CD4-positive, alpha-beta T cell treated with Interleukin-15 for 4 hours (primary cell): Measurements from ENCODE around the gene SCNN1A.
A peak's percentile ranks its signal among the peaks of the same experiment; 100 is the strongest.

ENCODE experiments used
- DNase-seq: peaks from one replicate; pipeline ENCODE4 v3.0.0-alpha.2; 2020; ENCODE audit warnings: low spot score

SCNN1A gene

GRCh38 chr12:6368906-6369525, 6.3 kb downstream of the SCNN1A start:
- DNase-seq: no peak

GRCh38 chr12:6367969-6368892, 7.1 kb downstream of the SCNN1A start:
- no peak for DNase-seq

GRCh38 chr12:6367065-6367968, 8.0 kb downstream of the SCNN1A start:
- peak; percentile 59 for DNase-seq

DNA sequence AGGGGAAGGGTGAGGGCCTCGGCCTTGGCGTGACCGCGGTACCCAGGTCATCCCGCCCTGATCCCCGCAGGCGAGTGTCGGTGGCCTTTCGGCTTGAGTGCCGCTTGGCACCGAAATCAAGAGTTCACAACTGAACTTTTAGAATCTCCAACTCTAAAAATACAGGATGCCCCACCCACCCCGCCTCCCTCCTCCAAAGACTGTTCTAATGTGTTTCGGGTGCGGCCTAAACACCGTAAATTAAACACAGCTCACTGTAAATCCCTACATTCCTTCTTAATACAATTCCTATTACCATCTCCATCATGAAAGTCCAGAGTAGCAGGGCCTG, 11.4 kb downstream of the SCNN1A start:
- DNase-seq: no peak

GRCh38 chr12:6363330-6364043, 11.9 kb downstream of the SCNN1A start:
- peak; percentile 63 for DNase-seq

DNA sequence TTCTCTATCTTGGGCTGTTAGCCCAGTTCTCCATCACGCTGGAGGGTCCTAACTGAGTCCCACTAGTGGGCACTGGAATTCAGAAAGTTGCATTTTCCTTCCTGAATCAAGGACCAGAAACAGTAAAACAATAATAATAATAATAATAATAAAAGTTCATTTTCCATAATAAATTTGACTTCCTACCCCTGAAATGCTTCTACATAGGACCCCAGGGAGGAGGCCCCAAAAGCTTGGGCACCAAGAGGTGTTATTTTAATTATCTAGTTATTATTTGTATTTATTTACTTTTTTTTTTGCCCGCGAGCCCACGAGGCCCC, 12.4 kb downstream of the SCNN1A start:
- DNase-seq: no peak

- no peak for DNase-seq
These were observed 13.0 kb downstream of the SCNN1A start for GRCh38 chr12:6362403-6362802.

GRCh38 chr12:6361834-6362233, 13.5 kb downstream of the SCNN1A start:
- DNase-seq: no peak

DNA sequence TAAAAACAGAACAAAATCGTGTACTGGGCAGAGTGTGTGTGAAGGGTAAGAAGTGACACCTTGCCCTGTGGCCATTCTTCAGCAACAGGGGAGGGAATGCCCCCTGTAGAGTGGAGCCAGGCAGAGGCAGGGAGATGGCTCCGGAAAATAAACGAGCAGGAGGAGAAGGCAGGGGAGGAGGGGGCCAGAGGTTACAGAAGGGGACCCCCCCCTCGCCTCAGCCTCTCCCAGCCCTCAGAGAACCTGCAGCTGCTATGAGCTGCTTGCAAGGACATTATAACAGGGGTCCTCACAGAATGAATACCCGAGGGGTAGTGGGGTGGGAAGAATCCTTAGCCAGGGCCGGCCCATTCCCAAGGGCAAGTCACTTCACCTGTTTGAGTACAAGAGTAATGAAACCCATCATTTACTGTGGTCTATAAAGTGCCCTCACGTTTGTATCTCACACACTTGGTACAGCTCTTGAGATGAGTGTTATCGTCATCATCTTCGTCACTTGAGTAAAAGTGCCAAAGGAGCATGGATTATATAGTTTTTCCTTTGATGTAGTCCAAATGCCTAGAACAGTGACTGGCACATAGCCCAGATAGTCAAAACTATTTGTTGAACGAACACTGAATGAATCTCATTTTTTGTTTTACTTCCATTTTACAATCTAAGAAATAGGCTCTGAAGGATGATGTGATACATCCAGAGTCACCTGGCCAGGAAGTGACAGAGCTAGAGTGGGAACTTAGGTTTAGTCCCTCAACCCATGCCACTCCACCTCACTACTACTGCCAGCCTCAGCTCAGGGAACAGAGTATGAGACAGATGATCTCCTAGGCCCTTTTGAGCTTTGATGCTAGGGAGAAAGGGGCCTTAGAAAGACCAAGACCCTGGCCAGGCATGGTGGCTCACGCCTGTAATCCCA, 14.5 kb downstream of the SCNN1A start:
- no peak for DNase-seq

DNA sequence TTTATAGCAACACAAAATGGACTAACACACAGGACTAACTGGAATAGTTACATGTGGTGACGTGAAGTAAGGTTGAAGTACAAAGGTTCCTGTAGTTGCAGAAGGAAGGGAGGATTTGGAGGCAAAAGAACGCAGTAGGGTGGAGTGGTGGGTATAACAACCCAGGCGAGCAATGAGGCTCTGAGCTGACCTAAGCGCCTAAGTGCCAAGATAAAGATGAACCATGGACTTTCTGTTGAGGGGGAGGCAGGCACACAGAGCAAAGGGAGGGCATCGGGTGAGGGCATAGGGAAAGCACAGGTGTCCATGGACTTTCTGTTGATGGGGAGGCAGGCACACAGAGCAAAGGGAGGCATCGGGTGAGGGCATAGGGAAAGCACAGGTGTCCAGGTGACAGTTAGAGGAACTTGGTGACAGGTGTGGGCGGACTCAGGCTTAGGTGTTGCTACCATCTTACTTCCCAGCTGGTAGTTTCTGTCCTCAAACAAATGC, 15.2 kb downstream of the SCNN1A start:
- no peak for DNase-seq

DNA sequence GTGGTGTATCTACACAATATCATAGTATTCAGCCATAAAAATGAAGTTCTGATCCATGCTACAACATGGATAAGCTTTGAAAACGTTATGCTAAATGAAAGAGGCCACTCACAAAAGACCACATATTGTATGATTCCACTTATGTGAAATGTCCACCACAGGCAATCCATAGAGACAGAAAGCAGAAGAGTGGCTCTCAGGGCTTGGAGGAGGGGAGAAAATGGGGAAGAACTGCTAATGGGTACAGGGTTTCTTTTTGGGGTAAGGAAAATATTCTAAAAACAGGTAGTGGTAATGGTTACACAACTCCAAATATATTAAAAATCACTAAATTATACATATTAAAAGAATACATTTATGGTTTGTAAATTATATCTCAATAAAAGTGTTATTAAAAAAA, 16.5 kb downstream of the SCNN1A start:
- no peak for DNase-seq

DNA sequence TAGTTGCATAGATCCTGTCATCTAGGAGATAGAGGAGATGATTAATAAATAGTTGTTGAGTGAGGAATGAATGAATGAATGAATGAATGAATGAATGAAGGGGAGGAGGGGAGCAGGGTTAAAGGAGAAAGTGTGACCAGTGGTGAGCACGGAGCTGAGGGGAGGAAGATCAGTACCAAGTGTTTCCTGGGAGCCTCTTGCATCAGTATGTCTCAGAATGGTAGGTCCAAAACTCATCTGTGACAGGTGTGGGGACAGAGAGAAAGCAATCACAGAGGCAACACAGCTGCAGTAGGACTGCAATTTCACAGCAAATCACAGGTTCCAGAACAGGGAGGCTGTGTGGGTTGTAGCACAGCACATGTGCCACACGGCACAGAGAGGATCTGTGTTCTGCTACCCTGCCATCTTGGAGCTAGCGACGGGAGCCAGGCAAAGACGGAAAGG, 19.0 kb downstream of the SCNN1A start:
- no peak for DNase-seq

DNA sequence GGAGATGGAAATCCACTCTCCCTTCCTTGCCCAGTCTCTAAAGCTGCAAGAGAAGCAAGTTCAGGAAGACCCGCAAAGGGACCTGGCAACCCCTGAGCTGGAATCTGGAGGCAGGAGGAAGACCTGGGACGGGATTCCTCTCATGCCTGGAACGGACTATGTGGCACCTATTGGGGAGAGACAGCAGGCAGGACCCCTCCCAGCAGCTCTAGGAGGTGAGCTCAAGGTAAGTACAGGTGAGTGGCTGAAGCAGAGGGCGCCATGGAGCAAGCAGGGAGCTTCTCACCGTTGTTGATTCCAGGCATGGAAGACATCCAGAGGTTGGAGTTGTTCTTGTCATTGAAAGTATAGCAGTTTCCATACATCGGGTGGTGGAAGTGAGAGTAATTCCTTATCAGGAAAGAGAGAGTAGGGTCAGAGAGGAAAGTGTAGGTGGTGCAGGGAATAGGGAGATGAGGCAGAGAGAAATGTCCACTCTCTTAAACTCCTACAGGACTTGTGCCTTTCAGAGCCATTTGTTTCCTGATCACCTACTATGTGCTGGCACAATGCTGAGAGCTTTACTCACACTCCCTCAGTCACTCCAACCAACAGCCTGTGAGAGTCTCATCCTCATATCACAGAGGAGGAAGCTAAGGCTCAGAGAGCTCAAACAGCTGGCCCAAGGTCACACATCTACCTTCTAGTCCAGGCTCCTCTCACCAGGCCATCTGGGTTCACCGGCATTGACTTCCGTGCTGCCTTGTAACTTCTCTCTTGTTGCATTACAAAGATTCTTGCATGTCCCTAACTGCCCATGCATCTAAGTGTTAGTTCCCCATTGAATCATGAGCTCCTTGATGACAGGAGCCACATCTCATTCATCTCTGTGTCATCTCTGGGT, 19.6 kb downstream of the SCNN1A start:
- DNase-seq: no peak

GRCh38 chr12:6354495-6355393, 20.6 kb downstream of the SCNN1A start:
- no peak for DNase-seq

DNA sequence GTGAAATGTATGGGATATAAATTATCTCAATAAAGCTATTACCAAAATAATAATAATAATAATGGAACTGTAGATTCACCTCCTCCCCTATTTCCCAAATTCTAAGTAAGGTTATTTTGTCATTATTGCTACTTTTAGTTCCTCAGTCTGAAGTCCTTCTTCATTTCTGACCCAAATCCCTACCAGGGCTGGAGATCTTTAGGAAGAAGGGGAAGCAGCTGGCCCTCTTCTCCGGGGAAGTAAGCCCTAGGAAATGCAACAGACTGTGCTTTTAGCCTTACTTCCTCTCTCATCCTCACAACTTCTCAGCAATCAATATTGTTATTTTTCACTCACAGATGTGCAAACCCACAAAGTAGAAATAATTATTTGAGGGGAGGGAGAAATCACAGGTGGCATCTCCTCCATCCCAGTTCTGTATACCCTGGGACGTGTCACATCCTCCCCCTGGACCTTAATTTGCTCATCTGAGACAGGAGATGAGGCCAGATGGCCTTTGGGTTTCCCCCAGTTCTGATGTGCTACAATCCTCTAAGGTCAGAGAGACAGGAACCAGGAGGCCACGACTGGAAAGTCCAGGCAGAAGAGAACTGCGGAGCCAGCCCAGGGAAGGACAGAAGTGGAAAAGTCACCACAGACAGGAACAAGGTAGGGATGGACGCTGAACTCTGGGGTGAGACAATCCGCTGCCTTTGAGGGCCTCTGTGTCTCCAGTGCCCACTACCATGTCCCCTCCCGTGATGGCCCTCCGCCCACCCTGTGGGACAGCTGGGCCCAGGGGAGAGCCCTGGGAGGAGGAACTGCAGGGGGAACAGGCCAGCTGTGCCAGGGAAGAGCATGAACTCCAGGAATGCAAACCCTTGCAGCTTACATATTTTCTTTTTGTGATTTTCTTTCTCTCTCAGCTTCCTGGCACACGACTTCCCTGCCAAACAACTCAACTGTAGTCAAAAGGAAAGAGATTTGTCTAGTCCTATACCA, 22.9 kb downstream of the SCNN1A start:
- DNase-seq: no peak

DNA sequence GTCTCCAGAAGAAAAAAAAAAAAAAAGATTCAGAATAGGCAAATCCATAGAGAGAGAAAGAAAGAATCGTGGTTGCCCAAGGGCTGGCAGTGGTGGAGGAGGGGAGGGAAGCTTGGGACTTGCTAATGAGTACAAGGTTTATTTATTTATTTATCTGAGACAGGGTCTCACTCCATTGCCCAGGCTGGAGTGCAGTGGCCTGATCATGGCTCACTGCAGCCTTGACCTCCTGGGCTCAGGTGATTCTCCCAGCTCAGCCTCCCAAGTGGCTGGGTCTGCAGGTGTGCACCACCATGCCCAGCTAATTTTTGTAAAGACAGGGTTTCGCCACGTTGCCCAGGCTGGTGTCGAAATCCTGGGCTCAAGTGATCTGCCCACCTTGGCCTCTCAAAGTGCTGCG, 23.7 kb downstream of the SCNN1A start:
- DNase-seq: no peak
